Colonic mucosa (tissue), 4 donors: ENCODE data around the gene HMGB3. TPM values are rescaled to one million over a fixed set of nuclear protein-coding genes. Genes with fewer than 3 reads are reported as not detected.

Source experiments
- DNase-seq: peaks from one replicate; pipeline ENCODE4 v3.0.0-alpha.2; 2020
- H3K27ac ChIP-seq: fragments of 200-600 bp; one replicate; pipeline ENCODE4 v1.8.0; 2021
- H3K27me3 ChIP-seq: fragments of 200-600 bp; one replicate; pipeline ENCODE4 v1.8.0; 2021
- H3K36me3 ChIP-seq: fragments of 200-600 bp; one replicate; pipeline ENCODE4 v1.8.0; 2021
- H3K4me1 ChIP-seq: fragments of 200-600 bp; one replicate; pipeline ENCODE4 v1.8.0; 2021; ENCODE audit warnings: mild to moderate bottlenecking
- H3K4me3 ChIP-seq: fragments of 200-600 bp; one replicate; pipeline ENCODE4 v1.8.0; 2021
- H3K9ac ChIP-seq, 2 donors: one replicate each; pipeline ENCODE4 v1.7.0; 2013; ENCODE audit warnings: control low read depth in 2 of 2, low read depth in 2 of 2, low read length in 2 of 2
- H3K9me3 ChIP-seq: fragments of 200-600 bp; one replicate; pipeline ENCODE4 v1.8.0; 2021
- intact Hi-C: fragments of 100-400 bp; cut with DNase I; formaldehyde crosslinking; loops from one replicate; pipeline ENCODE4 v1.14.1; 2022
- total RNA-seq, 2 donors: library from RNA; stranded (reverse); fragmentation: NEBNext Ultra II Directional in 1 of 2; extraction: Animal tissue kit (Norgen Biotek cat#: 25700) in 1 of 2; gene quantifications; one replicate each; pipeline ENCODE4 v1.2.1, GENCODE V29; 2021
- TF ChIP-seq, protein P1 (sequence below): fragments of 200-600 bp; IDR thresholded peaks from one replicate; pipeline ENCODE4 v1.8.0; 2022; ENCODE audit warnings: antibody characterized with exemption, mild to moderate bottlenecking
- donor health status: healthy.
- donor health status: DM: no; HTN: no; CAD: no.
- donor health status: DM: no; HTN: no; CAD: no.

HMGB3 gene
- total RNA-seq, 2 donors from 2014 or later: 42.0 to 59.0 TPM

DNA sequence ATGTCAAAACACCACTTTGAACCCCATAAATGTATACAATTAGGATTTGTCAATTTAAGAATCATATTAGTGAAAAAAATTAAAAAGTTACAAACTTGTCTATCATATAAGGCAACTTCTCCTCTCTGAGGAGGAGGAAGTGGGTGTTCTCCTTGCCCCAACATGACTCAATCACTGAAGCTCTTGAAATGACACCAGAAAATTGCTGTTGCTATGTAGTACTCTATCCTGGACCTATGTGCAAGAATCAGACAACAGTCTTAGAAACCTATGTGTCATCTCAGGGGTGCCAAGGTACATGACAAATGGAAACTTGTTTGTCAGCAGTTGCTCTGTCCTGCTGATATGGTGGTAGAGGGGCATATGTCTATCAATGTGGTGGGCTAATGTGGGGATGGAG lies 47.7 kb downstream of the HMGB3 start:
- Histone ChIP-seq H3K4me1 (no peaks in the 10 kb centered on the region), H3K4me3 (no peak overlapping the region), H3K9ac (no peak overlapping the region), H3K36me3 (no peaks in the 10 kb centered on the region), H3K9me3 (no peaks in the 10 kb centered on the region), H3K27ac (no peak overlapping the region), H3K27me3 (no peaks in the 10 kb centered on the region)
- intact Hi-C loops: no loop called here
- TF ChIP-seq, protein P1, sequence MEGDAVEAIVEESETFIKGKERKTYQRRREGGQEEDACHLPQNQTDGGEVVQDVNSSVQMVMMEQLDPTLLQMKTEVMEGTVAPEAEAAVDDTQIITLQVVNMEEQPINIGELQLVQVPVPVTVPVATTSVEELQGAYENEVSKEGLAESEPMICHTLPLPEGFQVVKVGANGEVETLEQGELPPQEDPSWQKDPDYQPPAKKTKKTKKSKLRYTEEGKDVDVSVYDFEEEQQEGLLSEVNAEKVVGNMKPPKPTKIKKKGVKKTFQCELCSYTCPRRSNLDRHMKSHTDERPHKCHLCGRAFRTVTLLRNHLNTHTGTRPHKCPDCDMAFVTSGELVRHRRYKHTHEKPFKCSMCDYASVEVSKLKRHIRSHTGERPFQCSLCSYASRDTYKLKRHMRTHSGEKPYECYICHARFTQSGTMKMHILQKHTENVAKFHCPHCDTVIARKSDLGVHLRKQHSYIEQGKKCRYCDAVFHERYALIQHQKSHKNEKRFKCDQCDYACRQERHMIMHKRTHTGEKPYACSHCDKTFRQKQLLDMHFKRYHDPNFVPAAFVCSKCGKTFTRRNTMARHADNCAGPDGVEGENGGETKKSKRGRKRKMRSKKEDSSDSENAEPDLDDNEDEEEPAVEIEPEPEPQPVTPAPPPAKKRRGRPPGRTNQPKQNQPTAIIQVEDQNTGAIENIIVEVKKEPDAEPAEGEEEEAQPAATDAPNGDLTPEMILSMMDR: no peak
- DNase-seq: no peak

DNA sequence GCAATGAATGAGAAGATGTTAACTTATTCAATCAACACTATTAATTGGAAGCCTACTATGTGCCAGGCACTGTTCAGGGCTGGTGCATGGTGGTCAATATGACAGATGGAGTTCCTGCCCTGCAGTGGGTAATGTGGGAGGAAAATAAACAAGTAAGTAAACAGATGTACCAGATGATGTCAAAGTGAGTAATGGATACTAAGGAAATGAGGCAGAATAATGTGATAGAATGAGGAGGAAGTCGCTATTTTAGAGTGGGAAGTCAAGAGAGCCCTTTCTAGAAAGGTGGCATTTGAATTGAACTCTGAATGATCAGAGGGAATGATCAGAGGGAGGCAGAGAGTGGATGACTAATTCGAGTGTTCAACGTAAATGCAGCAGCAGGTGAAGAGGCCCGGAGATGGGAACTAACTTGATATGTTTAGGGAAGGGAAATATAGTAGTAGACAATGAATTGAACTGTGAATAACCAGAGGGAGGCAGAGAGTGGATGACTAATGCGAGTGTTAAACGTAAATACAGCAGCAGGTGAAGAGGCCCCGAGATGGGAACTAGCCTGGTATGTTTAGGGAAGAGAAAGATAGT lies 48.3 kb downstream of the HMGB3 start:
- DNase-seq: no peak
- Histone ChIP-seq H3K4me3 (no peak overlapping the region), H3K27me3 (no peaks in the 10 kb centered on the region), H3K36me3 (no peaks in the 10 kb centered on the region), H3K4me1 (no peaks in the 10 kb centered on the region), H3K27ac (no peak overlapping the region), H3K9me3 (no peaks in the 10 kb centered on the region), H3K9ac (no peak overlapping the region)
- intact Hi-C loops: no loop called here
- TF ChIP-seq, protein P1: no peak

- no peak overlapping the region for H3K9ac ChIP-seq
- intact Hi-C loops: no loop called here
- no peaks in the 10 kb centered on the region for H3K4me1 ChIP-seq
- no peaks in the 10 kb centered on the region for H3K9me3 ChIP-seq
- no peaks in the 10 kb centered on the region for H3K36me3 ChIP-seq
- no peak overlapping the region for H3K27ac ChIP-seq
- TF ChIP-seq, protein P1: no peak
- no peak overlapping the region for H3K4me3 ChIP-seq
- DNase-seq: no peak
- no peaks in the 10 kb centered on the region for H3K27me3 ChIP-seq
Measured at GRCh38 chrX:151039351-151039750, 56.2 kb downstream of the HMGB3 start.

Other genes starting within 250 kb of the HMGB3 start
- gene CD99L2, start 84.7 kb upstream of the HMGB3 start, total RNA-seq: 10 to 100 TPM; 12.3 to 15.4 TPM
- gene GPR50, start 193.2 kb downstream of the HMGB3 start, total RNA-seq: not detected